Left ventricle myocardium inferior (tissue), 1 donor: ENCODE data around the gene HYAL2. TPM values are rescaled to one million over a fixed set of nuclear protein-coding genes. Genes with fewer than 3 reads are reported as not detected.
"Not testable (repeated sequence)": the region's sequence is repeated elsewhere in the genome, so short reads cannot be mapped to it uniquely, and the experiment has no call there.

ENCODE experiments used
- DNase-seq: peaks from one replicate; pipeline ENCODE4 v3.0.0-alpha.2; 2020
- H3K27ac ChIP-seq: fragments of 200-600 bp; replicated peaks from 2 replicates; pipeline ENCODE4 v1.8.0; 2021
- H3K27me3 ChIP-seq: fragments of 200-600 bp; 2 replicates; pipeline ENCODE4 v1.8.0; 2021; ENCODE audit warnings: low read depth
- H3K36me3 ChIP-seq: fragments of 200-600 bp; 2 replicates; pipeline ENCODE4 v1.8.0; 2021
- H3K4me1 ChIP-seq: fragments of 200-600 bp; 2 replicates; pipeline ENCODE4 v1.8.0; 2021
- H3K4me3 ChIP-seq: fragments of 200-600 bp; 2 replicates; pipeline ENCODE4 v1.8.0; 2021; ENCODE audit warnings: mild to moderate bottlenecking, moderate library complexity
- H3K9me3 ChIP-seq: fragments of 200-600 bp; replicated peaks from 2 replicates; pipeline ENCODE4 v1.8.0; 2021
- intact Hi-C: fragments of 100-400 bp; cut with micrococcal nuclease; formaldehyde crosslinking; loops from one replicate; pipeline ENCODE4 v1.11.0; 2022
- total RNA-seq: library from RNA; stranded (reverse); fragmentation: NEBNext Ultra II Directional; extraction: Animal tissue kit (Norgen Biotek cat#: 25700); gene quantifications from one replicate; pipeline ENCODE4 v1.2.1, GENCODE V29; 2021
- TF ChIP-seq, protein P1 (sequence below): fragments of 200-600 bp; IDR thresholded peaks from 2 replicates; pipeline ENCODE4 v1.8.0; 2021; ENCODE audit warnings: antibody characterized with exemption, mild to moderate bottlenecking, borderline replicate concordance
- donor health status: DM: no; HTN: yes; CAD: no; lungs with severe emphysema.

The HYAL2 gene
- total RNA-seq, 1 donor from 2014 or later: 38.9 TPM

DNA sequence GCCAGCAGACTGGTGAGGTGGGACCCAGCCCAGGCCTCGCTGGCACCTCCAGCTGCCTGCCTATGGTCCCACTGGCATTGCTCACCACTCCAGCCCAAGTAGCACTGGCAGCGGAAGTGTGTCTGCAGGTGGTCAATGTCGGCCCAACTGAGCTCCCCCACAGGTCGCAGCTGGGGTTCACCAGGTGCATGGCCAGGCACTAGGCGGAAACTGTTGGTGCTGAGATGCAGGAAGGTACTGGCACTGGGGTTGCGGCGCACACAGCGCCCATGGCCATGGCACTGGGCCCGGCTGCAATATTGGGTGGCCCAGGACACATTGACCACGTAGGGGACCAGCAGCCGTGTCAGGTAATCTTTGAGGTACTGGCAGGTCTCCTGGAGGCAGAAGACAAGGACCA lies 4.4 kb downstream of the HYAL2 start:
- TF ChIP-seq, protein P1, sequence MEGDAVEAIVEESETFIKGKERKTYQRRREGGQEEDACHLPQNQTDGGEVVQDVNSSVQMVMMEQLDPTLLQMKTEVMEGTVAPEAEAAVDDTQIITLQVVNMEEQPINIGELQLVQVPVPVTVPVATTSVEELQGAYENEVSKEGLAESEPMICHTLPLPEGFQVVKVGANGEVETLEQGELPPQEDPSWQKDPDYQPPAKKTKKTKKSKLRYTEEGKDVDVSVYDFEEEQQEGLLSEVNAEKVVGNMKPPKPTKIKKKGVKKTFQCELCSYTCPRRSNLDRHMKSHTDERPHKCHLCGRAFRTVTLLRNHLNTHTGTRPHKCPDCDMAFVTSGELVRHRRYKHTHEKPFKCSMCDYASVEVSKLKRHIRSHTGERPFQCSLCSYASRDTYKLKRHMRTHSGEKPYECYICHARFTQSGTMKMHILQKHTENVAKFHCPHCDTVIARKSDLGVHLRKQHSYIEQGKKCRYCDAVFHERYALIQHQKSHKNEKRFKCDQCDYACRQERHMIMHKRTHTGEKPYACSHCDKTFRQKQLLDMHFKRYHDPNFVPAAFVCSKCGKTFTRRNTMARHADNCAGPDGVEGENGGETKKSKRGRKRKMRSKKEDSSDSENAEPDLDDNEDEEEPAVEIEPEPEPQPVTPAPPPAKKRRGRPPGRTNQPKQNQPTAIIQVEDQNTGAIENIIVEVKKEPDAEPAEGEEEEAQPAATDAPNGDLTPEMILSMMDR: no peak
- Histone ChIP-seq H3K27ac (peak overlapping the region; percentile 99), H3K36me3 (peaks cover 45% of the 10 kb centered on the region), H3K27me3 (no peaks in the 10 kb centered on the region), H3K9me3 (no peaks in the 10 kb centered on the region), H3K4me3 (peak overlapping the region; percentile 86), H3K4me1 (peaks cover 92% of the 10 kb centered on the region)
- intact Hi-C loops: no loop called here
- DNase-seq: no peak

DNA sequence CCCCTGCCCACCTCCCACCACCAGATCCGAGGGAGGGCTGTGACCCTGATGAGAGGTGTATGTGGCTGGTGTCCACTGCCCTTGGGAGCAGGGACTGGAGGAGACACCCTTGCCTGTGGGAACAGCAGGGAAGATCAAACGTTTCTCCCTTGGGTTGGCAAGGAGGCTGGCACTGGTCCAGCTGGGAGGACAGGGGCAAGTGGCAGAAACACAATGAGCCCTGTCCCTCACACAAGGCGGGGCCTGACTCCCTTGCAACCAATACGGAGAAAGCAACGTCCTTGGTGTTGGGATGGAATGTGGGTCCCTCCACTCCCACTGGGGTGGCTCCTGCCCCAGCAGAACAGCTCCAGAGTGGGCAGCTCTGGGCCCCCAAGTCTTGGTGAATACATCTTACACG lies 5.2 kb downstream of the HYAL2 start:
- intact Hi-C loops: no loop called here
- Histone ChIP-seq H3K36me3 (peaks cover 45% of the 10 kb centered on the region), H3K4me3 (peak overlapping the region; percentile 86), H3K27ac (peak overlapping the region; percentile 99), H3K27me3 (no peaks in the 10 kb centered on the region), H3K9me3 (no peaks in the 10 kb centered on the region), H3K4me1 (peaks cover 83% of the 10 kb centered on the region)
- DNase-seq: no peak
- TF ChIP-seq, protein P1: no peak

DNA sequence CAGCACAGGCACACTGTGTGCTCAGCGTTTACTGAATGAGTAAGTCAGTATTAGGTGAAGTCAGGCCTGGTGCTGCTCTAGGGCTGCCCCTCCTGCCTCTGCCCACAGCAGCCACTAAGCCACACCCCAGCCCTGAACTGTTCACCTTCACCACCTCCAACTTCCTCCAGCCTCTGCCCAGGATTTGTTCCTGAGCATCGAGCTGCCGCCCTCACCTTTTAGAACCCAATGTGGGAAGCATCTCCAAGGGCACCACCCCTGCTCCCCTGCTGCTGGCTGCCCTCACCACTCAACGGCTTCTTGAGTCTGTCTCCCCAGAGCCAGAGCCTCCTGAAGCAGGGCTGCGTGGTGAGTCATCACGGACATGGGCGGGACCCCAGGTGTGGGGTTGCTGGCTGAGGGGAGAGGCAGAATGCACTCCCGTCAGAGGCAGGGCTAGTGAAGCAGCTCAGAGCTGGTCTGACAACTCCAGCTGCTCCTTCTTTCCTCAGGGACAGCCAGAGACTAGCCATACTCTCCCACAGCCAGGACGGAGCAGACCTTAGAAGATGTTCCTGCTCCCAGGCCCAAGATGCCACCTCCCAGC lies 5.8 kb downstream of the HYAL2 start:
- H3K4me1 ChIP-seq: peaks cover 78% of the 10 kb centered on the region
- peak overlapping the region; percentile 99 for H3K27ac ChIP-seq
- H3K9me3 ChIP-seq: no peaks in the 10 kb centered on the region
- TF ChIP-seq, protein P1: no peak
- intact Hi-C loops: no loop called here
- no peaks in the 10 kb centered on the region for H3K27me3 ChIP-seq
- peak overlapping the region; percentile 86 for H3K4me3 ChIP-seq
- no peak for DNase-seq
- peaks cover 45% of the 10 kb centered on the region for H3K36me3 ChIP-seq

GRCh38 chr3:50314816-50315215 lies 7.7 kb downstream of the HYAL2 start:
- no peaks in the 10 kb centered on the region for H3K9me3 ChIP-seq
- TF ChIP-seq, protein P1: no peak
- intact Hi-C loops: no loop called here
- no peak for DNase-seq
- H3K4me3 ChIP-seq: no peak overlapping the region
- peaks cover 62% of the 10 kb centered on the region for H3K4me1 ChIP-seq
- peaks cover 41% of the 10 kb centered on the region for H3K36me3 ChIP-seq
- H3K27ac ChIP-seq: peak overlapping the region; percentile 11
- H3K27me3 ChIP-seq: no peaks in the 10 kb centered on the region

- TF ChIP-seq, protein P1: no peak
- Histone ChIP-seq H3K4me1 (peaks cover 58% of the 10 kb centered on the region), H3K4me3 (no peak overlapping the region), H3K27me3 (no peaks in the 10 kb centered on the region), H3K27ac (peak overlapping the region; percentile 11), H3K36me3 (peaks cover 40% of the 10 kb centered on the region), H3K9me3 (no peaks in the 10 kb centered on the region)
- intact Hi-C loops: no loop called here
- no peak for DNase-seq
Measured at GRCh38 chr3:50314342-50314741, 8.2 kb downstream of the HYAL2 start.

- Histone ChIP-seq H3K36me3 (peaks cover 29% of the 10 kb centered on the region), H3K4me1 (peaks cover 35% of the 10 kb centered on the region)
- DNase-seq, H3K9me3 ChIP-seq, H3K4me3 ChIP-seq, intact Hi-C loops, H3K27me3 ChIP-seq, H3K27ac ChIP-seq: not testable (repeated sequence)
Measured at GRCh38 chr3:50312041-50312440, 10.5 kb downstream of the HYAL2 start.
